Right lobe of liver (tissue), 6 donors: Measurements from ENCODE around the gene RNU1-2. TPM values are rescaled to one million over a fixed set of nuclear protein-coding genes. Genes with fewer than 3 reads are reported as not detected.
"Not testable (repeated sequence)": the region's sequence is repeated elsewhere in the genome, so short reads cannot be mapped to it uniquely, and the experiment has no call there.

Experiments
- ATAC-seq, 4 donors: fragments of 200-7000 bp; cut with Tn5 transposase; one replicate each; pipeline ENCODE4 v1.9.1; 2020; ENCODE audit warnings: mild to moderate bottlenecking in 4 of 4, moderate library complexity in 4 of 4
- DNase-seq, 3 donors: peaks; one replicate each; pipeline ENCODE4 v3.0.0-alpha.2; 2020
- H3K27ac ChIP-seq, 3 donors: fragments of 200-600 bp; one replicate each; pipeline ENCODE4 v1.8.0; 2022
- H3K27me3 ChIP-seq, 2 donors: fragments of 200-600 bp; one replicate each; pipeline ENCODE4 v1.8.0; 2022
- H3K36me3 ChIP-seq, 4 donors: fragments of 200-600 bp; sonication (generic) in 1 of 4; one replicate each; pipeline versions ENCODE4 v1.5.1 to v1.8.0; 2017 to 2022; ENCODE audit warnings: control low read depth in 1 of 4
- H3K4me1 ChIP-seq, 4 donors: fragments of 200-600 bp; sonication (generic) in 1 of 4; one replicate each; pipeline versions ENCODE4 v1.5.1 to v1.8.0; 2017 to 2022; ENCODE audit warnings: control low read depth in 1 of 4
- H3K4me3 ChIP-seq, 3 donors: fragments of 200-600 bp; one replicate each; pipeline ENCODE4 v1.8.0; 2022
- H3K9me3 ChIP-seq, 4 donors: fragments of 200-600 bp; sonication (generic) in 1 of 4; one replicate each; pipeline versions ENCODE4 v1.5.1 to v1.8.0; 2017 to 2022; ENCODE audit warnings: control low read depth in 1 of 4
- POLR2A ChIP-seq: fragments of 450-650 bp; IDR thresholded peaks from one replicate; pipeline ENCODE4 v1.6.1; 2017; ENCODE audit warnings: antibody characterized with exemption, mild to moderate bottlenecking
- WGBS: methylation state at CpG from one replicate; pipeline ENCODE4 v1.1.6; 2018; ENCODE audit warnings: low coverage, low lambda C conversion rate; ENCODE audit not compliant: insufficient coverage; ENCODE audit errors: missing lambda C conversion rate; 5-methylcytosine and 5-hydroxymethylcytosine counted together
- intact Hi-C, 2 donors: fragments of 100-400 bp; cut with DNase I; formaldehyde crosslinking; loops; one replicate each; pipeline versions ENCODE4 v1.11.2 to v1.14.1; 2022
- total RNA-seq, 6 experiments: library from RNA; depleted of rRNA in 2 of 6; stranded (reverse); fragments of >200 nt in 2 of 6; fragmentation: NEBNext Ultra II Directional in 3 of 6; extraction: Animal tissue kit (Norgen Biotek cat#: 25700) in 3 of 6; gene quantifications; one replicate each; pipeline versions ENCODE4 v1.1.0 to v1.2.4, GENCODE V29; 2016 to 2023
- TF ChIP-seq, protein P1 (sequence below), 4 donors: fragments of 200-600 bp in 3 of 4; fragments of 450-650 bp in 1 of 4; IDR thresholded peaks; one replicate each; pipeline versions ENCODE4 v1.5.1 to v1.8.0; 2016 to 2022; ENCODE audit warnings: antibody characterized with exemption in 4 of 4, mild to moderate bottlenecking in 2 of 4
- donor health status: DM: no; HTN: yes; CAD: no.
- donor health status: DM: no; HTN: no; CAD: no.
- donor health status: DM: no; HTN: no; CAD: no.
- donor health status: DM: no; HTN: yes; CAD: no.
- donor health status: DM: no; HTN: yes; CAD: no.

Gene RNU1-2
- total RNA-seq, 6 experiments from 2014 or later = under 0.01 to 3,377 (median 977) TPM

DNA sequence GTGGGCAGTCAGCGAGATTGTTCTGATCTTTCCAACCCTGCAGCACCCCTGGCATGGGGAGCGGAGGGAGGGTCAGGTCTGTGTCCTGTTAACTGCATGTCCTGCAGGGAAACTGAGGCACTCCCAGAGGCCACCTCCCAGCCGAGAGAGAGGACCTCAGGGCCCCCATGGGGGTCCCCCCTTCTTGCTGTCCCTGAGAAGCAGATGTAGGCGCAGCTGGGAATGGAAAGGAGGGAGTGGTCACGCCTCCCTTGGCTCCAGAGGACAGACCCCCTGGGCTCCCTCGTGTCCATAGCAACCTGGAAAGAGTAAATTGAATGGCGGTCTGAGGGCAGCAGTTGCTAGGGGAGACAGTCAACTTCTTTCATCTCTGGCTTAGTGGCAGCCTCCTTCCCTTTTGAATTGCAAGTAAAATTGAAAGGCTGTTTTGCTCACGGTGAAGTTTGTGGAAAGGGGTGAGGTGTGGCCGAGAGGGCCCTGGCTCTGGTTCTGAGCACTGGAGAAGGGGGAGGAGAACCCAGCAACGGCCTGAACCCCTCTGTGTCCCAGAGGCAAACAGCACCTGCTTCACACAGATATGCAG, 30.8 kb downstream of the RNU1-2 start:
- ATAC-seq (no peak), DNase-seq (peak in 1 of 3 donors; percentile 35)
- intact Hi-C loops = no loop called here
- Histone ChIP-seq H3K9me3 (no peaks in the 10 kb centered on the region), H3K4me3 (no peak overlapping the region), H3K36me3 (no peaks in the 10 kb centered on the region), H3K27ac (no peak overlapping the region), H3K27me3 (no peaks in the 10 kb centered on the region), H3K4me1 (no peaks in the 10 kb centered on the region)
- WGBS = 65% methylated on average over 6 of the region's 10 CpGs
- no peak for TF ChIP-seq POLR2A
- TF ChIP-seq, protein P1, sequence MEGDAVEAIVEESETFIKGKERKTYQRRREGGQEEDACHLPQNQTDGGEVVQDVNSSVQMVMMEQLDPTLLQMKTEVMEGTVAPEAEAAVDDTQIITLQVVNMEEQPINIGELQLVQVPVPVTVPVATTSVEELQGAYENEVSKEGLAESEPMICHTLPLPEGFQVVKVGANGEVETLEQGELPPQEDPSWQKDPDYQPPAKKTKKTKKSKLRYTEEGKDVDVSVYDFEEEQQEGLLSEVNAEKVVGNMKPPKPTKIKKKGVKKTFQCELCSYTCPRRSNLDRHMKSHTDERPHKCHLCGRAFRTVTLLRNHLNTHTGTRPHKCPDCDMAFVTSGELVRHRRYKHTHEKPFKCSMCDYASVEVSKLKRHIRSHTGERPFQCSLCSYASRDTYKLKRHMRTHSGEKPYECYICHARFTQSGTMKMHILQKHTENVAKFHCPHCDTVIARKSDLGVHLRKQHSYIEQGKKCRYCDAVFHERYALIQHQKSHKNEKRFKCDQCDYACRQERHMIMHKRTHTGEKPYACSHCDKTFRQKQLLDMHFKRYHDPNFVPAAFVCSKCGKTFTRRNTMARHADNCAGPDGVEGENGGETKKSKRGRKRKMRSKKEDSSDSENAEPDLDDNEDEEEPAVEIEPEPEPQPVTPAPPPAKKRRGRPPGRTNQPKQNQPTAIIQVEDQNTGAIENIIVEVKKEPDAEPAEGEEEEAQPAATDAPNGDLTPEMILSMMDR (IDR thresholded peaks at IDR 0.05) = no peak

DNA sequence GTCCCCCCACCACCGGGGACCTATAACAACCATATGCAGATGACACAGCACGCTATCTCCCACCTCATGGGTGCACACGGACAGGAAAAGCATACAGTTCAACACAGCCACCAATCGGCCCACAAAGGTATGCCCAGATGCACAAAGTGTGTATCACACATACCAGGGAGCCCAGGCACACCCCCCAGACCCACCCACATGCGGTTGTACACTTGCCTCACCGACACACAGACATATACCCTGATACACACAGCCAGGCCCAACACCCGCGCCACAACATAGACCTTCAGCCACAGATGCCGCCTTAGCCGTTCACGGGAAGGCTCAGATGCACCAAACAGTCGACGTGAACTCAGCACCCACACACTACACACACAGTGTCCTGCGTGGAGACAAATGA, 31.5 kb downstream of the RNU1-2 start:
- ATAC-seq = no peak
- no peaks in the 10 kb centered on the region for H3K27me3 ChIP-seq
- no peaks in the 10 kb centered on the region for H3K36me3 ChIP-seq
- WGBS = 80% methylated on average over 6 of the region's 14 CpGs
- H3K27ac ChIP-seq = no peak overlapping the region
- DNase-seq = no peak
- no peaks in the 10 kb centered on the region for H3K4me1 ChIP-seq
- TF ChIP-seq, protein P1 (IDR thresholded peaks at IDR 0.05) = no peak
- TF ChIP-seq POLR2A = no peak
- H3K4me3 ChIP-seq = no peak overlapping the region
- intact Hi-C loops = no loop called here
- H3K9me3 ChIP-seq = no peaks in the 10 kb centered on the region

DNA sequence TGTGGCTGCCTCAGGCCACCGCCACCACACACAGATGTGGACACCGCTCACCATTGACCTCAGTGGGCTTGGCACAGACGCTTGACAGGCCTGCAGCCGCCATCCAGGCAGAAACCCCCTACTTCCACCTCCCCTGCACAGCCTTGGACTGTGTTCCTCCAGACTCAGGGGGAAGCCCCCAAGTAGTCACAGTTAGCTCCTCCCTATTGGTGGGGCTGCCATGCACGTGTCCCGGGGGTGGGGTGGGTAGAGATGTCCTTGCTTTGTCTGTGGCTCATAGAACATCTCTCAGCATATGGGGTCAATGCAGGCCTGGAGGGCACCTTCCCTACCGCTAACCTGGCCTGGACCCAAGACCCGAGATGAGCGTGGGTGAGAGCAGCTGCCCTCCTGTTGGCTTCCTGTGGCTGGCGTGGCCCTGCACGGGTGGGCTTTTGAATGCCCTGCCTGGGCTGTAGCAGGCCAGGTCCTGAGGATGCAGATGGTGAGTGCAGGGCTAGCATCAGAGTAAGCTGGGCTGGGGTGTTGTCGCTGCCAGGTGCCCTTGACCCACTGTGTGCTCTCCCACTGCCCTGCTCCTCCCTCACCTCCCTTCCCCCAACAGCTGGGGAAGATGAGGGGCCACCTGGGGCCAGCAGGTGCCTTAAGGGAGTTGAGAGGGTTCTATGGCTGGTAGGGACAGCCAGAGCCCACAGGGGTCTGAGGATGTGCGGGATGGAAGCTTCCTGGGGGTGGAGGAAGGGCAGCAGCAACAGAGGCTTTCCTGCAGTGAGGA, 32.1 kb downstream of the RNU1-2 start:
- DNase-seq (no peak), ATAC-seq (peak in 1 of 4 donors; percentile 1)
- Histone ChIP-seq H3K4me1 (no peaks in the 10 kb centered on the region), H3K27me3 (no peaks in the 10 kb centered on the region), H3K36me3 (no peaks in the 10 kb centered on the region), H3K9me3 (no peaks in the 10 kb centered on the region), H3K4me3 (no peak overlapping the region), H3K27ac (no peak overlapping the region)
- WGBS = 65% methylated on average over 5 of the region's 13 CpGs
- TF ChIP-seq, protein P1 (IDR thresholded peaks at IDR 0.05) = no peak
- TF ChIP-seq POLR2A = no peak
- intact Hi-C loops = no loop called here

DNA sequence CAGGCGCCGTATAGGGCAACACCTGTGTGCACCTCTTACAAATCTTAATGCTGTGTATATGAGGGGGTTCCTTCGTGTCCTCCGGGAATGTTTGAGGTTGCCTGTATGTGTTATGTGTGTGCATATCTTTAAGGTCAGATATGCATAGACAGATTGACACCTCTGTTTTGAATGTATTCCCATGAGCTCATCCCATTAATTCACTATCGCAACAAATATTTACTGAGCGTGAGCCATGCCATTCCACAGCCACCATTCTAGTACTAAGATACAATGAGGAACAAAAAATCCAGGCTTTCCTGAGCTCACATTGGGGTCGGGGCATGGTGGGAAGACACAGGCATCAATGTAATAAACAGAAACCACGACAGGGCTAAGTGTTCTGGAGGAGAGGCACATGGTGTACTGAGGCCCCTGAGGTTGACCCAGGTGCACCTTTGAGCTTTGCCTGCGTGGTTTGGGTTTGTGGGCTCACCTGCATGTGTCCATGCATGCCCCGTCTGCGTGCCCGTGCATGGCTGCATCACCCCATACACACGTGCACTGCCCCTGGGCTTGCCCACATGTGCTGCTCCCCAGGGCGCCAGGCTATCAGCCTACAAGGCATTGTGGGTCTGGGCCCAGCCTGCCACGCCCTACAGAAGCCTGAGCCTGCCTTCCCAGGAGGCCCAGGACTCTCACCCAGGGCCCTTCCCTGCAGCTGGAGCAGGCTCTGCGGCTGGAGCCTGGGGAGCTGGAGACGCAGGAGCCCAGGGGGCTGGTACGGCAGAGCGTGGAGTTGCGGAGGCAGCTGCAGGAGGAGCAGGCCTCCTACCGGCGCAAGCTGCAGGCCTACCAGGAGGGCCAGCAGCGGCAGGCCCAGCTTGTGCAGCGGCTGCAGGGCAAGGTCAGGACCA, 33.6 kb downstream of the RNU1-2 start:
- H3K27me3 ChIP-seq, H3K27ac ChIP-seq, H3K36me3 ChIP-seq, intact Hi-C loops, H3K4me3 ChIP-seq, H3K9me3 ChIP-seq, H3K4me1 ChIP-seq, DNase-seq: not testable (repeated sequence)
- ATAC-seq = peak in 2 of 4 donors; percentile 35 to 45
- 79% methylated on average over 14 of the region's 24 CpGs for WGBS

DNA sequence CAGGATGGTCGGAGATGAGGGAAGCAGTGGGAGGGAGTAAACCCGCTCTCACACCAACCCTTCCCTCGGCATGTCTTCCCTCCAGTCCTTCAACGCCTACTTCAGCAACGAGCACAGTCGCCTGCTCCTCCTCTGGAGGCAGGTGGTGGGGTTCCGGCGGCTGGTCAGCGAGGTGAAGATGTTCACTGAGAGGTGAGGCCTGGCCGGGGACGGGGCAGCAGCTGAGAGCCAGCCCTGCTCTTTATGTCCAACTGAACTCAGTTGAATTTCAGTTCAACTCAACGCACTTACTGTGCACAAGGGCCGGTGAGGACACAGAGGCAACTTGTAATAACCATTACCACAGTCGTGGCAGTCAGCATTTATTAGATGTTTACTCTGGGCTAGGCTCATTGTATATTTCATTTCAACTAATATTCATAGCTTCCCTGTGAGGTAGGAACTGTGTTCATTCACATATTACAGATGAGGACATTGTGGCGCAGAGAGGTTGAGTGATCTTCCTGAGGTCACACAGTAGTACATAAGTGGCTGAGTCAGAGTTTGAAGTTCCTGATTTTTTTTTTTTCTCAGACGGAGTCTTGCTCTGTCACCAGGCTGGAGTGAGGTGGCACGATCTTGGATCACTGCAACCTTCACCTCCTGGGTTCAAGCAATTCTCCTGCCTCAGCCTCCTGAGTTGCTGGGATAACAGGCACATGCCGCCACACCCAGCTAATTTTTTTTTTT, 35.6 kb downstream of the RNU1-2 start:
- DNase-seq, intact Hi-C loops, H3K36me3 ChIP-seq, H3K9me3 ChIP-seq, H3K4me3 ChIP-seq, H3K27ac ChIP-seq, H3K27me3 ChIP-seq, H3K4me1 ChIP-seq, ATAC-seq: not testable (repeated sequence)
- WGBS = 80% methylated on average over 11 of the region's 18 CpGs

DNA sequence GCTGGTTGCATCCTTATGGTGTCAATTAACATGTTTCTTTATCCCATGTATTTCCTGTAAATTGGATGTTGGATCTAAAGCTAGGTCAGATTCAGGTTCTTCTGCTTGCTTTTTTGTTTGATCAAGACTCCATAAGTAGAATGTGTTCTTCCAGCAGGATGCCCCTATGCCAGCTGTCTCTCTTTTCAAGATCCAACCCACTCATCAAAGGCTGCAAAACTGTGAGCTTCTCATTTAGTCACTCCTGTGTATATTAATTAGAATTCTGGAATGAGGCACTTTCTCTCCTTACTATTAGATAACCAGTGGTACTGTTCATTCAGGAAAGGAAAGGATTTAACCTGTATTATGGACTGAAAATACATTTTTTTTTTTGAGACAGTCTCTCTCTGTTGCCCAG, 38.2 kb downstream of the RNU1-2 start:
- DNase-seq, H3K27me3 ChIP-seq, H3K9me3 ChIP-seq, H3K4me1 ChIP-seq, H3K27ac ChIP-seq, intact Hi-C loops, H3K36me3 ChIP-seq, H3K4me3 ChIP-seq, ATAC-seq: not testable (repeated sequence)

DNA sequence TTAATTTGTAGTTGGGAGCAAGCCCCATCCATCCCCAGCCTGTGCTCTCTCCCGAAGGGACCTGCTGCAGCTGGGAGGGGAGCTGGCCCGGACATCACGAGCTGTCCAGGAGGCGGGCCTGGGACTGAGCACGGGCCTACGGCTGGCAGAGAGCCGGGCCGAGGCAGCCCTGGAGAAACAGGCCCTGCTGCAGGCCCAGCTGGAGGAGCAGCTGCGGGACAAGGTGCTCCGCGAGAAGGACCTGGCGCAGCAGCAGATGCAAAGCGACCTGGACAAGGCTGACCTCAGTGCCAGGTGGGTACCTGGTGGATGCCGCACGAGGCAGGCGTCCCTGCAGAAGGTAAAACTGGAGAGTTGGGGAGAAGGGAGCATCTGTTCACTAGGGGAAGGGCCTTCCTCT, 40.8 kb downstream of the RNU1-2 start:
- H3K27me3 ChIP-seq, H3K4me3 ChIP-seq, H3K4me1 ChIP-seq, DNase-seq, H3K36me3 ChIP-seq, intact Hi-C loops, H3K9me3 ChIP-seq, H3K27ac ChIP-seq: not testable (repeated sequence)
- ATAC-seq = peak in 1 of 4 donors; percentile 6
- 83% methylated on average over 4 of the region's 16 CpGs for WGBS
